Measurements from ENCODE around the gene MYOM1.

Gene MYOM1

GRCh38 chr18:3256693-3257626 lies 37.2 kb upstream of the MYOM1 start:
- no peak overlapping the region for H3K4me3 ChIP-seq (ENCODE audit: low read length)
- no peak for TF ChIP-seq ZNF274 (IDR thresholded peaks at IDR 0.05; ENCODE audit: low read depth, low read length)

GRCh38 chr18:3255611-3256165 lies 35.9 kb upstream of the MYOM1 start:
- no peak for TF ChIP-seq ZNF274 (IDR thresholded peaks at IDR 0.05; ENCODE audit: low read depth, low read length)
- H3K4me3 ChIP-seq (ENCODE audit: low read length) = no peak overlapping the region

- TF ChIP-seq ZNF274 (IDR thresholded peaks at IDR 0.05; ENCODE audit: low read depth, low read length) = no peak
- H3K4me3 ChIP-seq (ENCODE audit: low read length) = no peak overlapping the region
Measured at GRCh38 chr18:3254725-3255124, 35.0 kb upstream of the MYOM1 start.

GRCh38 chr18:3252843-3253242 lies 33.1 kb upstream of the MYOM1 start:
- no peak for TF ChIP-seq ZNF274 (IDR thresholded peaks at IDR 0.05; ENCODE audit: low read depth, low read length)
- no peak overlapping the region for H3K4me3 ChIP-seq (ENCODE audit: low read length)

GRCh38 chr18:3251963-3252277 lies 32.2 kb upstream of the MYOM1 start:
- no peak for TF ChIP-seq ZNF274 (IDR thresholded peaks at IDR 0.05; ENCODE audit: low read depth, low read length)
- H3K4me3 ChIP-seq (ENCODE audit: low read length) = no peak overlapping the region; the same call in 1 of the 2 replicates

GRCh38 chr18:3251249-3251962 lies 31.6 kb upstream of the MYOM1 start:
- no peak for TF ChIP-seq ZNF274 (IDR thresholded peaks at IDR 0.05; ENCODE audit: low read depth, low read length)
- H3K4me3 ChIP-seq (ENCODE audit: low read length) = no peak overlapping the region; the same call in 1 of the 2 replicates

GRCh38 chr18:3250237-3251107 lies 30.7 kb upstream of the MYOM1 start:
- no peak for TF ChIP-seq ZNF274 (IDR thresholded peaks at IDR 0.05; ENCODE audit: low read depth, low read length)
- H3K4me3 ChIP-seq (ENCODE audit: low read length) = no peak overlapping the region; the same call in 1 of the 2 replicates

- H3K4me3 ChIP-seq (ENCODE audit: low read length) = peak overlapping the region; percentile 96
- TF ChIP-seq ZNF274 (IDR thresholded peaks at IDR 0.05; ENCODE audit: low read depth, low read length) = no peak
Measured at GRCh38 chr18:3248658-3249359, 29.0 kb upstream of the MYOM1 start.

- H3K4me3 ChIP-seq (ENCODE audit: low read length) = peak overlapping the region; percentile 96
- no peak for TF ChIP-seq ZNF274 (IDR thresholded peaks at IDR 0.05; ENCODE audit: low read depth, low read length)
Measured at GRCh38 chr18:3248062-3248657, 28.4 kb upstream of the MYOM1 start.

GRCh38 chr18:3247240-3248061 lies 27.7 kb upstream of the MYOM1 start, which contains the start of gene MYL12A:
MYL12A (plus strand) TSS chr18:3247801; CDS start chr18:3253248, 5,447 bp downstream.
- peak within 1 kb of the TSS; percentile 96 for H3K4me3 ChIP-seq (ENCODE audit: low read length)
- TF ChIP-seq ZNF274 (IDR thresholded peaks at IDR 0.05; ENCODE audit: low read depth, low read length) = no peak

GRCh38 chr18:3246635-3247239 lies 27.0 kb upstream of the MYOM1 start:
- H3K4me3 ChIP-seq (ENCODE audit: low read length) = peak overlapping the region; percentile 81
- TF ChIP-seq ZNF274 (IDR thresholded peaks at IDR 0.05; ENCODE audit: low read depth, low read length) = no peak

All from GM08714 (cell line).